Colon (tissue), 2 donors: ENCODE measurements around the gene LGALSL.

Experiments used
- FAIRE-seq: peaks from 2 replicates; lab custom pipeline; 2012; peaks lifted over from hg19 to GRCh38; lab: Jason Lieb, UNC
- donor health status: control.
- donor health status: control.

Gene LGALSL

DNA sequence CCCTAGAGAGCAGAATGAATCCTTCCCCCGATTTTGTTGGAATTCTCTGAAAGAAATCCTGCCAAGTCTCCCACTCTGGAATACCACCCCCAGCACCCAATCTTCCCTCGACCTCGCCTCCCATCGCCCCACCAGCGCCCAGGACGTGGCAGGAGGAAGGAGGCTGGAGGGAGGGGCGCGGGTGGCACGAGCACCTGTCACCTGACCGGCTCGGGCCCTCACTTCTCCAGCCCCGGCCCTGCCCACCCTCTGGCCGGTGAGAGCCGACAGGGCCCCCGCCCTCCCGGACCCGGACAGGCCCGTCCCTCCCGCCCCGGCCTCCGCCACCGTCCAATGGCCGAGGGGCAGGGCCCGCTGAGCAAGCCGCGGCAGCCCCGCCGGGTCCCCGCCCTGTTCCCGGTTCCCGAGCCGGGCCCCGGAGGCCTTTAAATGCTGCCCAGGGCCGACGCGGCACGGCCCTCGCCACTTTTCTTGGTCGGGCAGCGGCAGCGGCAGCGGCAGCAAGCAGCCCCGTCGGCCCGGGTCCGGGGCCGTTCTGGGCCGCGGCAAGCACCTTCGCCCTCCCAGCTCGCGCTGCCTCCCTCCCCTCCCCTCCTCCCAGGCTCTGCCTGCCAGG is at the start of gene LGALSL:
Gene LGALSL (plus strand): TSS at position 393 of the 616 bp plus-strand sequence. CDS start 384 bp downstream, outside the sequence.
- no peak for FAIRE-seq

DNA sequence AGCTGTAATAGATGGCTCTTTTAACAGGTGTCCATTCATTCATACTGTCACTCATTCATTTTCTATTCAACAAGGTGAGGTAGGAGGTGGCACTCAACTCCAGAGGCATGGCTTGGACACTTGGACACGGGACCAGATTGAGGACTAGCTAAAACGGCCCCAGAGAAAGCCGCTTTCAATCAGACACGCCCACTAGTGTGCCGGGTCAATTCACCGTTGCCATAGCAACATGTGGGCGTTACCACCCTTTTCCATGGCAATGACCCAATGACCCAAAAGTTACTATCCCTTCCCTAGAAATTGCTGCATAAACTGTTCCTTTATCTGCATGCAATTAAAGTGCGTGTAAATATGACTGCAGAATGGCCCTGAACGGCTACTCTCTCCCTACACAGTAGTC is 49.2 kb upstream of the LGALSL start:
- no peak for FAIRE-seq

DNA sequence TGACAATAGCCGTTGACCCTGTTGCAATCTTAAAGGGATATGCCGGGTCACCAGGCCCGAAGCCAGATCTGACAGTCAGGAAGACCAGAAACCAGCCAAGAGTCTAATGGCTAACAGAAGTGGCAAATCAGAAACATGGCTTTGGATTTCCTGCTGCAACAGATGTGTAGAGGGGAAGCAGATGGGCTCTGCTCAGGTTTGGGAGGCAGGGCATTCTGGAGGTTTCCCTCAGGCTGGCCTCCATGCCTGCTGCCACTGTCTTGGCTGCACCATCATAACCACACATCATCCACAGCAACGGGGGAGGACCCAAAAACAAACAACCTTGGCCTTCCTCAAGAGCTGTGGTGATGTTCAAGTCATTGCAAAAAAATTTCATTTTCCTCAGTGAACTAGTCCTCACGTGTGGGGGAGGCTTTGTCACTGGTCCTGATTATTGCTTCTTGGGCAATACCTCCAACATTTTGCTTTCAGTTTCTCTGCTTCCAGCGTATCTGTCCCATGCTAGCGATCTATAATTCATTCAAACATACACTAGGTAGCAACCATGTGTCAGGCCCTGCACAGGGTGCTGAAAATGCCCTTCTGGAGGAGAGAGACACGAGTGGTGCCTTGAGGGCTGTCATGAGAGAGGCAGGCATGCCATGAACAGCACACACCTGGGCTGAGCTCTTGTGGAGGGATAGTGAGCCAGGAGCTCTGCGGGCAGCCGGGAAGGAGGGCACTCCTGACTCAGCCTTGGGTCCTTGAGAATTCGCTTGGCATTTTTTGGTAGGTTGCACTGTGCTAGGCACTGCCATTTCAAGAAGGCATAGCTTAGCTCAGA is 48.2 kb upstream of the LGALSL start:
- FAIRE-seq = no peak

DNA sequence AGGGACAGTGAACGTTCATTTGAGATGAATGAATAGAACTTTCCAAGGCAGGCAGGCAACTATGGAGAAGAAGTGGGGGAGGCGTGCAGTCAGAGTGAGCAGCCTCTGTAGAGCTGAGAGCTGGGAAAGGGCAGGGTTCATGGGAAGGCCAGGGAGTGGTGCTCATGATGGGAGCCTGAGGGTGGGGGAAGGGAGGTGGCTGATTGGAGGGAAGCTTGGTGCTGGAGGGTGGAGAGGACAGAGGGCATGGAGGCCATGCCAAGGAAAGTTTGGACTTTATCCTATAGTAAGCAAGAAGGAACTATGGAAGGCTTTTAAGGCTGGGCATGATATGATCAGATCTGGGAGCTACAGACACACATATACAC is 47.6 kb upstream of the LGALSL start:
- no peak for FAIRE-seq

DNA sequence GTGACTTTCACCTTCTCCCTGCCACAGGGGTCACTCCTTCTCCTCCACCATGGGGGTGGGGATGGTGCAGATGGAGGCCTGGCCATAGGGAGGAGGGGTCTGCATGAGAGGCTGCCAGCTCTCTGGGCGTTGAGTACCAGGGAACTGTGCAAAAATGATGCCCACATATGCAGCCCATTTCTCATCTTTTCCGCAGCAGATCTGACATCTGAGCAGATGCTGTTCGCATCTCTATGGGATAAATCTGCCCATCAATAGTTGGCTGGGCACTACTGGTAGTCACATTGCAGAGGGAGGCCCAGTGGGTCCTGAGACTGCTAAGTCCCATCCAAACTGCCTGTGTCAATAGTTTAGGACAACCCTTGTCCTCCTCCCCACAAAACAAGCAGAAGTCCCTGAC is 45.9 kb upstream of the LGALSL start:
- FAIRE-seq = no peak

DNA sequence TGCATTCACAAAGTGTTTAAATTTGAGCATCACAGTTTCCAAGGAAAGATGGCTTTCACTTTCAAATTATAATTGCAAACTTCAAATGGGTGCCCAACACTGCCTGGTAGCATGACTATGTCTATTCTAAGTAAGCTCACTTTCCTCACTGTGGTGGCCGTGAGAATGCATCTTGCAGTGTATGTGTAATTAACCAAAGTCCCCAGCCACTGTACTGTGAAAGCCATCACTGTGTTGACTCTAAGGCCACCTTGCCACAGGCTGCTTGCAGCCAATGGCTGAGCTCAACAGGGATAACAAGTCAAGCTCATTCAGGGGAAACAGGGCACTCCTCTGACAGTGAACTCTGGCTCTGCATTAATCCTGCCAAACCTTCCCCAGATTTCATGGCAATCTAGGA is 43.3 kb upstream of the LGALSL start:
- FAIRE-seq = no peak

DNA sequence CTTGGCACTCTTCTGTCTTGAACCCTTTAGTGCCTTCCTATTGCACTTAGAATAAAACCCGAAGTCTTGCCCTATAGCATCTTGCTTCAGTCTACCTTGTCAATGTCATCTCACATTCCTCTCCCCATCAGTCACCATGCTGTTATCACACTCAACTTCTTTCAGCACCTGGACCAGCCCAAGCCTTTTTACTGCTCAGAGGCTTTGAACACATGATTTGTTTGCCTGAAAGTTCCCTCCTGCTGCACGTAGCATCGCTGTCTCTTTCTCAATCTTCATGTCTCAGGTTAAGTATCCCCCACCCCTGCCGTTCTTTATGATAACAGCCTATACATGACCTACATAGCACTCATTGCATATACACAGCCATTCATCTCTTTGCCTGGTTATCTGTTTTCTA is 41.3 kb upstream of the LGALSL start:
- FAIRE-seq = no peak

DNA sequence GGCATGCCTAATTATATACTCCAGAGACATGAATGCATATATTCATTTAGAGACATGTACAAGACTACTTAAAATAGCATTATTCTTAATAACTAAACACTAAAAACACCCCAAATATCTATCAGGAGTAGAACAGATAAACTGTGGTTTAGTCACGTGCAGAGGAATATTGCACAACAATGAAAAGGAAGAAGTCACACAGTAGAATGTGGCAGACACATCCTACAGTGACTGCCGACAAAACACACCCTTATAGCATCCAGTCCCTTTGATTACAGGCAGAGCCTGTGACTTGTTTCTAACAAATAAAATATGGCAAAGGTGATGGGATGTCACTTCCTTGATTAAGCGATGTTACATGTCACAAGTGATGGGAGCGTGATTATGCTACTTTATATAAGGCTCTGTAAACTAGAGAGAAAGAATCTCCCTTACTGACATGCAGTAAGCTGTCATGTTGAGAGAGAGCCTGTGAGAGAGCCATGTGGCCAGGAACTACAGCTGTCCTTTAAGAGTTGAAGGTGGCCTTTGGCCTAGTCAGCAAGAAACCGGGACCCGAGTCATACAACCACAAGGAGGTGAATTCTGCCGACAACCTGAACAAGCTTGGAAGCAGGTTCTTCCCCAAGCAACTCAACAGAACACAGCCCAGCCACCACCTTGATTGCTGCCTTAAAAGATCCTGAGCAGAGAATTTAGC is 39.1 kb upstream of the LGALSL start:
- no peak for FAIRE-seq

DNA sequence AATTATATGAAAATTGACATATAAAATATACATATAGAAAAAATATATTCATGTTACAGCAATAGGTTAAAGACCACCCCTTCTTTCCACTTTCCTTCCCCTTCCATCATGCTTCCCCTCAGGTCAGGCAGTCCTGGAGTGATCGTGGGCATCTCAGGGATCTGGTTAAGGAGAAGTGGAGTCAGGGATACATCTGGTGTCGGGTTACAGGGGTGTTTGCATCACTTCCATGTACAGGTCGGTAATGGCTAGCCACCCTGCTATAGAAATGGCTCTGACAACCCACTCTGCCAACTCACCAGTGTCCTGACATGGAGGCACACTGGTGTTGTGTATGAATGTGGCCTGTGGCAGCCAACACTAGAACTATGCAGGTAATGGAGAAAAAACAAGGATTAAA is 36.3 kb upstream of the LGALSL start:
- no peak for FAIRE-seq

DNA sequence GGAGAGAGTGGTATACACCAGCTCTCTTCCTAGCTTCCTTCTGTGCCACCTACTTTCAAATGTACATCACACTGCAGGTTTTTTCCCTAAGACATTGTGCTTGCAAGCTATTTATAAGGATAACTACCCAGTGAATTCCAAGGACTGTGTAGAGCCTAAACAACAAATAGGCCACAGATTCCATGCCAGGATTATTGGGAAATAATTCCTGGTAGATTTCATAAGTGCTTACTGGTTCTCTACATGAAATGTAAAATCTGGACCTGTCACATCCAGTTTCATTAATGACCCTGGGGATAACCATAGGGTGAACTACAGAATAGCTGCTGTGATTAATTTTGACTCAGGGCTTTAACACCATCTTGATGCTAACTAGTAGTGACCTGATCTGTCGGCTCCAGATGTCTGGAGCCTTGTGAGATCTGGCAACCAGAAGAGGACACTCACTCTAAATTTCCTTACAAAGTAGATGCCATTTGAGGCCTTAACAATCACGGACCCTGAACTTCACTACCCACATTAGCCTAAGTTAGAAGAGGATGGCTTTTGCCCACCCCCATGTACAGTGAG is 34.3 kb upstream of the LGALSL start:
- no peak for FAIRE-seq

DNA sequence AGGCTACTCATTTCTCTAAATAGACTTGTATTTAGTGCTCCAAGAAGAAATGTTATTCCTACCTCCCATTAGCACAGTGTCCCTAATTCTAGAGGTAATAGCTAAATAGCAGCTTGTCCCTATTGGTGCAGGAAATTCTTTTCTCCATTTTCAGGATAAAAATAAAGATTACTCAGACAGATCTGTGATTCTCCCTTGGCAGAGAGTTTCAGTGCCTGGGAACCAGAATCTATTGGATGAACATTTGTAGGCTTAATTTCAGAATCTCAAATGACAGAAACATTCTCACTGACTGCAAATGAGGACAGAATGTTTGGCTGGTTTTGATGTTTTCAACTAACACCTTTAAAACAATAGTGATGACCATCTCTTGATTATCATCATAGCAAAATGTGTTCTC is 33.3 kb upstream of the LGALSL start:
- no peak for FAIRE-seq

DNA sequence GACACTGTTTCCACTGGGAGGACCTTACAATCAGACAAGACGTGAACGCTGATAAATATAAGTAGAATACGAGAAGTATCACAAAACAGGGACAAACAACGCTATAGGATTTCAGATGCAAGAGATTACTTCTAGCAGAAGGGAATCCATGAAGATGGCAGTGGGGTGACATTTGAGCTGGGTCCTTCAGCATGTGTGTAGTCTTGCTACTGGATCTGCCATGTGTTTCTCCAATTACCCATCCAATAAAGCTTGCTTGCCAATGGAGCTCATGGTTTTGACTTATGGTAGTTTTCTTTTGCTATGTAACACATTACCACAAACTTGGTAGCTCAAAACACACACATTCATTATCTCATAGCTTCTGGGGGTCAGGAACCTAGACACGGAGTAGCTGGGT is 32.8 kb upstream of the LGALSL start:
- no peak for FAIRE-seq

DNA sequence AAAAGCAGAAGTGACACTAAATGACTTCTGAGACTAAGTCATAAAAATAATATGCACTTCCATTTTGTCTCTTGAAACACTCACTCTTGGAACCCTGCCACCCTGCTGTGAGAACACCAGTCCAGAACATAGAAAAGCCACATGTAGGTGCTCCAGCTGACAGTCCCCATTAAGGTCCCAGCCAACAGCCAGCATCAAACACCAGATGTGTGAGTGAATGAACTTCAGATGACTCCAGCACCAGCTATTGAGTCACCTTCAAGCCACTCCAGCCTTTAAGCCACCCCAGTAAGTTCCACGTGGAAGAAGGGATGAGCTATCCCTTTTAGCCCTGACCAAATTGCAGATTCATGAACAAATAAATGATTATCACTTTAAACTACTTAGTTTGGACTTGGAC is 31.5 kb upstream of the LGALSL start:
- no peak for FAIRE-seq

DNA sequence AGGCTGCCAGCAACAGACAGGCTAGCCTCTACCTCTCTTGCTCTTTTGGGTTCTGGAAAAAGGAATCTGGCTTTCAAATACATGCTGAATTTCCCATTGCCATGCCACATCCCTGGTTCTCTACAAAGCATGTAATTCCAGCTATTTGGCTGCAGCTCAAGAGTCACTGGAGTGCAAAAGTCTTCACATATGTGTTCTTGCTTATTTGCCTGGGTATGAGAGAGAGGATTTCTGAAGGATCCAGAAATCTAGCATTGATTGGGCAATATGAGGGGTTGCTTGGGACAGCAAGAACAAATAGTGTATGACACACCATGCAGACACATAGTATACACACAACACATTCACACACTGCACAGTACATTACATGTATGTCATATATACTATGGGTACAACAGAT is 30.7 kb upstream of the LGALSL start:
- FAIRE-seq = no peak

DNA sequence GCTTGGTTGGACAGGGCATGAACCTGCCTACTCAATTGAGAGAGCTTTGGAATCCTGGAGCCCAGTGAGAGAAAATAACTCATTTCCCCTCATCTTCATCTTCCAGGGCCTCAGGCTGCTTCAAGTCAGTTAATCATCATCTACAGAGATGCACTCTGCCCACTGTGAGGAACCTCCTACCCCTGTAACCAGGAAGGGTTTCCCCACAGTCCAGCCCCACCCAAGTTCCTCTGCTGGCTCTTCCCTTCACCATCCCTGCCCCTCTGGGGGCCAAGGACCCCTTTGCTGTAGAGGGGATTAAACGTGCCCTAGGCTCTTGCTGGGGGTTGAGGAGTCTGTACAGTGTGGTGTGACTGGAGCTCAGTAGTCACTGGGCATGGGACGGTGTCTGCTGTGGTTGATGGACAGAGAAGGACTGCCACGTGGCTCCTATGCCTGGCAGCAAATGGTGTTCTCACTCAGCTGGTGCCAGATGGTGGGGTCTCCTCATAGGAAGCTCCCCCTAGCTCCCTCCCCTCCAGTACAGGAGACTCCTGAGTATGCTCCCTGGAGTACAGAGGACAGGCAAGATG is 29.5 kb upstream of the LGALSL start:
- FAIRE-seq = no peak

DNA sequence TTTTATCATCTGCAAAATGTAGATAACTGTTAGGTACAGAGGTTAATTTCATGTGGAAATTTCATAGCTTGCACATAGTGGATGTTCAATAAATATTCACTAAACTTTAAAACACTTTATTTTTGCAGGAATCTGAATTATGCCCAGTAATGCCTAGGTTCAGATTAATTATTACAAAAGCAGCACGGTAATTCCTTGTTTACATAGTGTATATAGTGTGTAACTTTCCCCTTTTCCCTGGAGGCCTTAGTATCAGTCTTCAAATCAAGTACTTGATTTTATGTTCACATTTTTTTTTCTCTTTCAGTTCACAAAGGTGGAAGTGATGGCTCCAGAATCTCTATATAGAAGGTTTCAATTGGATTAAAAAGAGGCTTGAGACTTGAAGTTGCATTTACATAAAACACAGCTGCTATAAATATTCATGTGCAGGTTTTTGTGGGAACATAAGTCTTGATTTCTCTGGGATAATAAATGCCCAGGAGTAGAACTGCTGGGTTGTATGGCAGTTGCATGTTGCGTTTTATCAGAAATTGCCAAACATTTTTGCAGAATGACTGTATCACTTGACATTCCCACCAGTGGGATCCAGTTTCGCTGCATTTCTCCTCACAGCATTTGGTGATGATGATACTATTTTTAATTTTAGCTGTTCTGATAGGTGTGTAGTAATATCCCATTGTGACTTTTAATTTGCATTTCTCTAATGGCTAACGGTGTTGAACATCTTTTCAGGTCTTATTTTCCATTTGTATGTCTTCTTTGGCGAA is 27.6 kb upstream of the LGALSL start:
- FAIRE-seq = no peak

DNA sequence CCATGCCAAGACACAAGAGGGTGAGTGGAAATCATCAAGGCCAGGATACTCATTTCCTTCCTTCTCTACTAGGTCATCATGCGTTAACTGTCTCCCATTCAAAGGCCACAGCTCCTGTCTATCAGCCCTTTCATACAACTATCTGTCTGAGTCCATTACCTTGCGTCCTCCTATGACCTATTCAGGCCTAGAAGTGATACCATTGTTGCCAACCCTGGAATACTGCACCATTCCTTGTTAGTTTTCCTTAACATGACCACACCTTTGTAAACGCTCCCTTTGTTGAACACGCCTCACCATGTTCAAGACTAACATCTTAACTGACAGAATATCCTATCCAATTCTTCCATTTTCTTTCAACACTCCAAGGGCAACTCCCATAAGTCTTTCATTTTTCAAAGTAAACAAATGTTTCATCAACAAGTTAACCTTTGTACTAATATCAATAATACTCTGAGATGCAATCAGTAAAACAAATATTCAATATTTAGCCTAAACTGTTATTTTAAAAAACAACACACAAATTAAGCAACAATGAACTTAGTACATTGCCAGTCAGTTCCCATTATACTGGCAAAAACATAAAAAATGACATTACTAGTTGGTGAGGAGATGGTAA is 19.8 kb upstream of the LGALSL start:
- FAIRE-seq = no peak

DNA sequence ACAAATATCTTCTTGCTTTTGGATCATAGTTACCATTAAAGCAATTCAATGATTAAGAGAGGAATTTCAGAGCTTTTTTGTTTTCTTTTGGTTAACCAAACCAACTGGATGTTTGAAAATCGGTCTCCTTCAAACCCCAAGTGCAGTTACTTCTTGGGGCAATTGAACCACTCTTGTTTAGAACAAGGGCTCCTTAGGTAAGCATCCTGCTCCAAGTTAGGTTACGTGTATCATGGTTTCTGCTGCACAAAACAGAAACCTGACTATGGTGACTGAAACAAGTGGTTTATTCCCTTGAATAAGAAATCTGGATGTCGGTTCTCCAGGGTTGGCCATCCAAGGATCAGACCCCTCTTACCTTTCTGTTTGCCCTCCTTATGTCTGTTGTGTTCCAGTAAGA is 16.1 kb upstream of the LGALSL start:
- FAIRE-seq = no peak

DNA sequence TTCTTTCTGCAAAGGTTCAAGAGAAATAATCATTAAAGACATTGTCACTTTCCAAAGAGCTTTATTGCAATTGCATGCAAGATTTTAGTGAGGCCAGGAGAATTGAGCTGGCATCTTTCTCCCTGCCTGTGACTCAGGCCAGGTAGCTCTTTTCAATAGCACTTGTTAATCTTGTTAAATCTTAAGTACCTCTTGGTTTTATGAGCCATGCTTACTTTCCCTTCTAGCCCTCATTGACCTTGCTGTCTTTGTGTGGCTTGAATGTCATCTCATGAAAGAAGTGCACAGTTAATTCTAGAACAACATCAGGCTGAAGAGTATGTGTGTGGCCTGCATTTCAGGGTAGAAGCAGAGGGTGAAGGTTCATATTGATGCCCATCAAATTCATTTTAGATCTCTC is 14.8 kb upstream of the LGALSL start:
- FAIRE-seq = no peak

DNA sequence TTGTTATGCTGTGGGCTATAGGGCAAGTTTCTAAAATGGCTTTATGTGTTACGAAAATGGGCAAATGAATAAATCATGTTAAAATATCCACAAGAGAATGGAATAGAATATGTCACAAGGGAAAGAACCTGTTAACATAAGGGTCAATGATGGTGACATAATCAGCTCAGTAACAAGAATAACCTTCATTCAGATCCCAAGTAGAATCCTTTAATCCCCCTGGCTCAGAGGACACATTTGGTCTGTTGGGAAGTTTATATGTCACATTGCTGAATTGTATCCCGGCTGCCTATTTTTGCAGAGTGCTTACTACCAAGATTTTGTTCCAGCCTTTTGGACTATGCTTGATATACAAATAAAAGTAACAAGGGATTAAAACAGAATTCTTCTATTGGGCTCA is 13.1 kb upstream of the LGALSL start:
- no peak for FAIRE-seq

DNA sequence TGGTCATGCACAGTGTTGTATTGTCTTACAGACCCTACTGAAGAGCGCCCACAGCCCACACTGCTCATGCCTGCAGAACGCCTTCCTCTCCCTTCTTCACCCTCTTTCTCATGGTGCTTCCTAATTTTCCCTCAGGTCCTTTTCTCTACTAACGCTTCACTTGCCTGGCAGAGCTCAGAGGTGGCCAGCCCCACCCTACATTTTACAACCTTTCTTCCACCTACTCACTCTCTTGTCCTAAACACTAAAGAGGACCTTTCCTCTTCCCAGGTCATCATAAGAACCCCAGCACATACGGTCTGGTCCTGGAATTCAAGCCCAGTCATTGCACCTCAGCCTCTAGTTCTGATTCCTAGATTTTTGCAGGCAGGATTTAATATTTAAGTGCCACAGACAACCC is 11.7 kb upstream of the LGALSL start:
- no peak for FAIRE-seq
